HT1080 (cell line): ENCODE results near the gene SAMD13. TPM values are rescaled to one million over a fixed set of nuclear protein-coding genes. Genes with fewer than 3 reads are reported as not detected.

Source experiments
- DNase-seq: peaks from one replicate; pipeline ENCODE4 v3.0.0-alpha.2; 2015; ENCODE audit warnings: low read depth
- small RNA-seq: library from RNA; depleted of rRNA; stranded (forward); fragments of <200 nt; gene quantifications from one replicate; pipeline ENCODE3, GENCODE V24; 2014
- total RNA-seq: library from RNA; depleted of rRNA; stranded (reverse); fragments of >200 nt; shearing (Covaris generic); gene quantifications from 2 replicates; pipeline ENCODE4 v1.2.3, GENCODE V29; 2014; rRNA removed

SAMD13 gene
- total RNA-seq, 1 experiment from 2014 or later = 0.79 TPM

- peak; percentile 11 for DNase-seq
Measured at GRCh38 chr1:84370831-84371394, 69.4 kb downstream of the SAMD13 start.

GRCh38 chr1:84373436-84374141 lies 72.1 kb downstream of the SAMD13 start:
- DNase-seq = no peak

- no peak for DNase-seq
Measured at GRCh38 chr1:84374991-84375696, 73.6 kb downstream of the SAMD13 start.

DNA sequence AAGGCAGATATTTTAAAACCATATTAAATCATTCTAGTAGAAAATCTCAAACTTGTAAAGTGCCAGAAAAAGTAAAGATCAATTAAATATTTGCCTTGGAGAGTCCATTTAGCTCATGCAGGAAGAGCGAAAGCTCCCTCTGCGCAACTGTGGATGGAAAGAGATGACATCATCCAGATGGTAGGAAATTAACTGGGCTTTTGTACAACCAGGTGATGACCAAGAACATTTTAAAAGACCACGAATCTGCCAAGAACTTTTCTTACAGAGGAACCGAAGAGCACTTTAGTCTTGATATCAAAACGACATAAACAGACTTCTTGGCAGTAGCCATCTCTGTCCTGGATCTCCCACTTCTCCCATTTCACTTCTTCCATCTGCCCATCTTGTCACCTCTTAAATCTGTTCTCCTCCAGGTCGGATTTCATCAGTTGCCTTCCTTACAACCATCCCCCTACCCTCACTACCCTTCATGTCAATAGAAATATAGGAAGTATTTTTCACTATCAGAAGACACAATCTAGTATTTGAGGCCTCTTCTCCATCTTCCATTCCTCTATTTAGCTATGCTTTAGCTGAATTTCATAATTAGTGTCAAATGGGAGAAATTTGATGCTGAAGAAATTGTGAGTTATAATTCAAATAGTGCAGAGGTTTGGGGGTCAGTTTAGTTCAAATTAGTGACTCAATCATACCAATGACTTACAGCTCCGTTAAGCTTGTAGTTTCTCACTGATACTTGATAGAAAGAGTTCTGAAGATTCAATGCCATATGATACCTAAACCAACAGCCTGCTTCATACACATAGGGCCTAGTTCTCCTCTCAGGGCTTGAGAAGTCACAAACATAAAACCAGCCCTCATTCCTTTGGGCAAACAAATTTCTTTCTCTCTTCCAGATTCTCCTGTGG lies 74.7 kb downstream of the SAMD13 start:
- no peak for DNase-seq

DNA sequence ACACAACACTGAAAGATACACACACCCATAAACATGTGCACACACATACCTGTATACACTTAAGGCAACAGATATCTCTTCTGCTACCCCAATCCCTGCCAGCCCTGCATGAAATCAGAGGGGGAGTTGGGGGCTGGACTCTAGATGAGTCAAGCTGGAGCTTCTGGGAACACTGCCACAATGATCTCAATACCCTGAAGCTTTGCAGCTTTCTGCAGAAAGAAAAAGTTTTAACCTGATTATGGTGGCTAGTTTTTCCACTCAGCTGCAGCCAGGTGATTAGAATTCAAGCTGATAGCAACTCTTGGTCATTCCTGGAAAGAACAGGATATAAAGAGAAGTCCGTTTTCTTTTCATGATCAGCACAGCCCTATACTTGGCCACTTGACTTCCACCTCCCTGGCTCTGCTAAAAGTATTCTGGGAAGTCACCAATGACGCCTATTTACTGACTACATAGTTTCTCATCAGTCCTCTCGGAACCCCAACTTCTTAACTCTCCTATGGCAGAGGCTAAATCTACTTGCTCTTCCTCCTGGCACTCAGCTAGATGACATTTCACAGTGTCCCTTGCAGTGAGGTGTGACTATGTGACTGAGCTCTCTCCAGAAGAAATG lies 76.1 kb downstream of the SAMD13 start:
- peak; percentile 73 for DNase-seq

DNA sequence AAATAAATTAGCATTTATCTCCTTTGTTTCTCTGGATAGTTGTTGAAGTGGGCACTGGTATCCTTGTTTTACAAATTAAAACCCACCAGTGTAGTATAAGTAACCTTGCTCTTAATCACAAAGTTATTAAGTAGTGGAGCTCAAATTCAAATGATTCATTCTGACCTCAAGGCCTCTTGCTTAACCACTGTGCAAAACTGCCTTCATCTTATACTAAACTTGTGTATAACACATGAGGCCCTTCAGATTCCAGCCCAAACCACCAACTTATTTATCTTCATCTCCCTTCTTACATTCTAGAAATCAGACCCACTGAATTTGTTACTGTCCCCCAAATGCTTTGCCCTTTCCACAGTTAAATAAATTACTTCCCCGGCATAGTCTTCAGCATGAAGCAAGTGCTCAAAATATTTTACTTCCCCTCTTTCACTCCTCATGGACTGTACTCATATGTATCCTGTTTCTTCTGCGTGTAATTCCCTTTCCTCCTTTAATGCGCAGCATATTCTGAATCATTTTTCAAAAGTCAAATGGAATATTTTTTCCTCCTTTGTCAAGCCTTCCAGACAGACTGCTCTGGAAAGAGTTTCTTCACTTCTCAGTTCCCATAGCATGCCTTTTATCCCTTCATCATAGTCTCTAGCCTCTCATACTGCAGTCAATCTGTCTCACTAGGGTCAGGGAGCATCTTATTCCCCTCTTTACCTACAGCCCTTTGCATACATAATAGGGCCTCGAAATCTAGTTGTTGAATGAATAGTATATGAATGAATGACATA lies 77.8 kb downstream of the SAMD13 start:
- DNase-seq = peak; percentile 64

DNA sequence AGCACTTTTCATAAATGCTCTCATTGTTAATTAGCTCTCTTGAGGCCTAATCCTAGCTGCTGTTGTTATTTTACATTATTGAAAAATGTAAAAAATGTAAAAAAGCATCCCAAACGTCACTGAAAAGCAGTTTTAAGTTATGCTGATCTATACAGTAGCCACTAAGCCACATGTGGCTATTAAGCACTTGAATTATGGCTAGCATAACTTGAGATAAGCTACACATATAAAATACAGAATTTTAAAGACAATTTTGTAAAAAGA lies 78.3 kb downstream of the SAMD13 start:
- DNase-seq = no peak

DNA sequence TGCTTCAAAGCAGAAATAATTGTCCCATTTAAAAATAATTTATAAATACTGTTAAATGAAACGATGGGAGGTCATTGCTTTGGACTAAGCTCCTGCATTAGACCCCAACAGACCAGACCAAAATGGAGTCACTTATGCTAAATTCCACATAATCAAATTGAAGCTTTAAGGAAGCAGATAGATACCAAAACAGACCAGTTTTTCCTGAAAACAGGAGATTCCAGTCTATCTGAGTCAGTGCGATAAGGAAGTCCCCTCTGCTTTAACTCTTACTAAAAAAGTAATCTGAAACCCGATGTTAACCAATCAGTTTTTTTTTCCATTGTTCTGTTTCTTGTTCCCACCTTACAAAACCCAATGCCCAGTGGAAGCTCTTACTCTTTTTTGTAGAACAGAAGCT lies 80.6 kb downstream of the SAMD13 start:
- DNase-seq = peak; percentile 64

DNA sequence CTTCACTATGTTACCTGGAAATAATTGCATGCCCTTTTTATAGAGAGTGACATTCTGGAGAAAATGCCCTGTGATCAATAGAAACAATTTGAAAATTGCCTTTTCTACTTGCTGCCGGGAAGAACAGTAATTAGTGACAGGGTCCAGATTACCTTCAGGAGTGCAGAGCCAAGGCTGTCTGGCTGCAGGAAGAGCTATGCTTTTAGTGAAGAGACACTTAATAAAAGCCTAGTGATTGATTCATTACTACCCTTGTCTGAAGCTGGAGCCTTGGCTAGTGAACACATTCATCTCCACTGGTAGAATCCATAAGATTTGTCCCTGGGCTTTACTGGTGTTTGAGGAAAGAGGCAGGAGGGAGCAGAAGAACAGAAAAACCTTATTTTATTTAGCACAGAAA lies 83.8 kb downstream of the SAMD13 start:
- no peak for DNase-seq

GRCh38 chr1:84386716-84387479 lies 85.4 kb downstream of the SAMD13 start:
- DNase-seq = peak; percentile 35

- DNase-seq = no peak
Measured at GRCh38 chr1:84387480-84388163, 86.1 kb downstream of the SAMD13 start.

DNA sequence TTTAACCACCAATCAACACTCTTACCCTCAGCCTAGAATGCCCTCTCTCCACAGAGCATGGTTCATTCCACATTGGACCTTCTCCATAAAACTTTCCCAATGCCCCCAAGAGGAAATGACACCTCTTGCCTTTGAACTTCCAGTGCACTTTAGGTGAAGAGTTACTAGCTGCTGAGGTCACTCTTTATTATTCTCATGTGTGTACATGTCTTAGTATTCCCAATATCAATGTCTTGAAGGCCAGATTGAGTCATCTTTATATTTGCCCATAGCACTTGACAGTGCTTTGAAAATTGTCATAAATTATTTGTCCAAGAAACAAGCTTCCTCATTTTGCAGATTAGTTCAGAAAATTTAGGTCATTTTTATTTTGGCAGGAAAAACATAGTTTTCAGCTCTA lies 88.7 kb downstream of the SAMD13 start:
- peak; percentile 36 for DNase-seq

GRCh38 chr1:84398175-84399155 lies 97.0 kb downstream of the SAMD13 start, which contains the start of gene DNASE2B:
Gene DNASE2B (plus strand): TSS chr1:84398484. CDS start chr1:84398565, 81 bp downstream.
- no peak for DNase-seq

Small RNA genes lying within 50 kb of the gene (small RNA-seq; reads per million reads assigned to genes)
- not detected for gene RF00410

Other genes with a start within 250 kb of the SAMD13 start
- 6.0 and 8.8 TPM in 2 replicates for gene PRKACB, start 157.4 kb upstream of the SAMD13 start, total RNA-seq
- not detected in 2 replicates for gene DNASE2B, start 96.8 kb downstream of the SAMD13 start, total RNA-seq
- gene RPF1, start 177.6 kb downstream of the SAMD13 start, total RNA-seq = 99.9 and 111 TPM in 2 replicates
- gene SPATA1, start 204.7 kb downstream of the SAMD13 start, total RNA-seq = 0.20 TPM in 1 of 2 replicates, not detected in the other
- gene GNG5, start 204.9 kb downstream of the SAMD13 start, total RNA-seq = 42.0 and 111 TPM in 2 replicates